ENCODE results near the gene DCT.

DNA sequence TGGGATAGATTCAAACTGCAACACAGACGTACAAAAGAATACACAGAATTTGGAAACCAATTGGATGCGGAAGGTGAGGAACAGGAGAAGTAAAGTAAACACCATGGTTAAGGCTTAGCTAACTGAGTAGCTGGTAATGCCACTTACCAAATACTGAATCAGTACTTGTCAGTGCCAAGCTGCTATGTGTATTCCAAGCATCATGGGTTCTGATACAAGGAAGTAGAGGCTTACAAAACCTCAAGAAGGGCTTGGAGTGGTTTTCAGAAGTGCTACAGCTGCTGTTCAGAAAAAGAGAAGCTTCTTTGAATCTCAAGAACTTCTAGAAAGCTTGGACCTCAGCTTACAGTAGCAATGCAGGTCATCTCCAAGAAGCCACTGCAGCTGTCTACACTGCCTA is 35.9 kb upstream of the DCT start:
- TF ChIP-seq, protein P1, sequence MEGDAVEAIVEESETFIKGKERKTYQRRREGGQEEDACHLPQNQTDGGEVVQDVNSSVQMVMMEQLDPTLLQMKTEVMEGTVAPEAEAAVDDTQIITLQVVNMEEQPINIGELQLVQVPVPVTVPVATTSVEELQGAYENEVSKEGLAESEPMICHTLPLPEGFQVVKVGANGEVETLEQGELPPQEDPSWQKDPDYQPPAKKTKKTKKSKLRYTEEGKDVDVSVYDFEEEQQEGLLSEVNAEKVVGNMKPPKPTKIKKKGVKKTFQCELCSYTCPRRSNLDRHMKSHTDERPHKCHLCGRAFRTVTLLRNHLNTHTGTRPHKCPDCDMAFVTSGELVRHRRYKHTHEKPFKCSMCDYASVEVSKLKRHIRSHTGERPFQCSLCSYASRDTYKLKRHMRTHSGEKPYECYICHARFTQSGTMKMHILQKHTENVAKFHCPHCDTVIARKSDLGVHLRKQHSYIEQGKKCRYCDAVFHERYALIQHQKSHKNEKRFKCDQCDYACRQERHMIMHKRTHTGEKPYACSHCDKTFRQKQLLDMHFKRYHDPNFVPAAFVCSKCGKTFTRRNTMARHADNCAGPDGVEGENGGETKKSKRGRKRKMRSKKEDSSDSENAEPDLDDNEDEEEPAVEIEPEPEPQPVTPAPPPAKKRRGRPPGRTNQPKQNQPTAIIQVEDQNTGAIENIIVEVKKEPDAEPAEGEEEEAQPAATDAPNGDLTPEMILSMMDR (IDR thresholded peaks at IDR 0.05 in 8 of 11, conservative IDR thresholded peaks at IDR 0.05 in 3 of 11) = no peak
- TF ChIP-seq POLR2A (IDR thresholded peaks at IDR 0.05) (no peak), POLR2AphosphoS5 (IDR thresholded peaks at IDR 0.05) (no peak)
